Thyroid gland (tissue), 4 donors: Measurements from ENCODE around the gene KIAA0930.

Experiments
- CTCF ChIP-seq, 6 experiments: fragments of 200-600 bp in 3 of 6; fragments of 450-650 bp in 3 of 6; sonication (generic) in 3 of 6; IDR thresholded peaks; one replicate each; pipeline ENCODE4 v1.5.1; 2016 to 2019; ENCODE audit warnings: antibody characterized with exemption in 6 of 6, mild to moderate bottlenecking in 2 of 6, inconsistent platforms in 1 of 6, moderate library complexity in 1 of 6
- POLR2A ChIP-seq, 2 donors: fragments of 450-650 bp; IDR thresholded peaks; one replicate each; pipeline ENCODE4 v1.6.1; 2017; ENCODE audit warnings: antibody characterized with exemption in 2 of 2, mild to moderate bottlenecking in 2 of 2, moderate library complexity in 1 of 2

DNA sequence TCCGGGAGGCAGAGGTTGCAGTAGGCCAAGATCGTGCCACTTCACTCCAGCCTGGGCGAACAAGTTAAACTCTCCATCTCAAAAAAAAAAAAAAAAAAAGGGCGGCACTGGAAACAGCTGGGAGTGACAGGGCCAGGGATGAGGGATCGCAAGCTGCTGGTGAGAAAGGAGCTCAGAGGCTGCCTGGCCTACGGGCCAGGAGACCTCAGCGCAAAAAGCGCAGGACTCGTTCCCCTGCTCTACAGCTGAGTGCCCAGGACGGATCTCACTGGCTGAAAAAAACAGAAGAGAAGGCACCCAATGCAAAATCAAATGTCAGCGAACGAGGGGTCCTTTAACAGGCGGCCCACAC, 77.6 kb downstream of the KIAA0930 start:
- TF ChIP-seq CTCF (IDR thresholded peaks at IDR 0.05) (no peak), POLR2A (IDR thresholded peaks at IDR 0.05) (no peak)
